Endodermal cell (in vitro differentiated cells): Measurements from ENCODE around the gene NEB. TPM values are rescaled to one million over a fixed set of nuclear protein-coding genes. Genes with fewer than 3 reads are reported as not detected.

Experiments
- DNase-seq: peaks from one replicate; pipeline ENCODE4 v3.0.0-alpha.2; 2017
- H3K27ac ChIP-seq: 2 replicates; pipeline ENCODE4 v1.5.1; 2013; ENCODE audit warnings: mild to moderate bottlenecking, low read depth, low read length, moderate library complexity
- H3K27me3 ChIP-seq: 2 replicates; pipeline ENCODE4 v1.6.1; 2013; ENCODE audit warnings: mild to moderate bottlenecking, low read length, moderate library complexity; ENCODE audit not compliant: insufficient read depth, control insufficient read depth, poor library complexity, severe bottlenecking
- H3K36me3 ChIP-seq: 2 replicates; pipeline ENCODE4 v1.7.0; 2013; ENCODE audit warnings: mild to moderate bottlenecking, low read length, moderate library complexity; ENCODE audit not compliant: control insufficient read depth, insufficient read depth
- H3K4me1 ChIP-seq: one replicate; pipeline ENCODE4 v1.7.0; 2013; ENCODE audit warnings: low read length; ENCODE audit not compliant: control insufficient read depth, insufficient read depth
- H3K4me3 ChIP-seq: 2 replicates; pipeline ENCODE4 v1.5.1; 2013; ENCODE audit warnings: mild to moderate bottlenecking, low read length, moderate library complexity
- H3K9ac ChIP-seq: 2 replicates; pipeline ENCODE4 v1.6.1; 2013; ENCODE audit warnings: mild to moderate bottlenecking, low read length, moderate library complexity; ENCODE audit not compliant: poor library complexity, severe bottlenecking; ENCODE audit errors: extremely low read depth
- H3K9me3 ChIP-seq: 2 replicates; pipeline ENCODE4 v1.6.1; 2013; ENCODE audit warnings: mild to moderate bottlenecking, low read length, moderate library complexity; ENCODE audit not compliant: control insufficient read depth
- H3K27ac Mint-ChIP-seq: 2 replicates; pipeline ENCODE4 v1.8.0; 2020; ENCODE audit warnings: mixed read lengths
- H3K27me3 Mint-ChIP-seq: 2 replicates; pipeline ENCODE4 v1.8.0; 2021; ENCODE audit warnings: mild to moderate bottlenecking, mixed read lengths; ENCODE audit not compliant: insufficient read depth
- H3K36me3 Mint-ChIP-seq: 2 replicates; pipeline ENCODE4 v1.8.0; 2020; ENCODE audit warnings: low read depth, mixed read lengths
- H3K4me1 Mint-ChIP-seq: 2 replicates; pipeline ENCODE4 v1.8.0; 2020; ENCODE audit warnings: mixed read lengths
- H3K4me3 Mint-ChIP-seq: 2 replicates; pipeline ENCODE4 v1.8.0; 2020; ENCODE audit warnings: mild to moderate bottlenecking, moderate library complexity, mixed read lengths
- H3K9me3 Mint-ChIP-seq: 2 replicates; pipeline ENCODE4 v1.8.0; 2020; ENCODE audit warnings: mild to moderate bottlenecking, mixed read lengths
- WGBS, 2 experiments: methylation state at CpG; one replicate each; pipeline versions ENCODE4 v1.1.5 to v1.1.7; 2013; ENCODE audit warnings: missing lambda C conversion rate in 2 of 2, mixed read lengths in 1 of 2; ENCODE audit not compliant: insufficient coverage in 1 of 2, insufficient read length in 1 of 2; 5-methylcytosine and 5-hydroxymethylcytosine counted together
- total RNA-seq, 2 donors: library from RNA; stranded (reverse); fragmentation: NEBNext Ultra II Directional in 1 of 2; extraction: Animal tissue kit (Norgen Biotek cat#: 25700) in 1 of 2; gene quantifications; 2 replicates in 1 of 2; 3 replicates in 1 of 2; pipeline ENCODE4 v1.2.1, GENCODE V29; 2021
- TF ChIP-seq, protein P1 (sequence below): fragments of 200-600 bp; sonication (generic); conservative IDR thresholded peaks from 2 replicates; pipeline ENCODE4 v1.5.0; 2021; ENCODE audit warnings: antibody characterized with exemption, mild to moderate bottlenecking

Gene NEB
- total RNA-seq, 2 donors from 2014 or later = 4.4 to 5.4 TPM

DNA sequence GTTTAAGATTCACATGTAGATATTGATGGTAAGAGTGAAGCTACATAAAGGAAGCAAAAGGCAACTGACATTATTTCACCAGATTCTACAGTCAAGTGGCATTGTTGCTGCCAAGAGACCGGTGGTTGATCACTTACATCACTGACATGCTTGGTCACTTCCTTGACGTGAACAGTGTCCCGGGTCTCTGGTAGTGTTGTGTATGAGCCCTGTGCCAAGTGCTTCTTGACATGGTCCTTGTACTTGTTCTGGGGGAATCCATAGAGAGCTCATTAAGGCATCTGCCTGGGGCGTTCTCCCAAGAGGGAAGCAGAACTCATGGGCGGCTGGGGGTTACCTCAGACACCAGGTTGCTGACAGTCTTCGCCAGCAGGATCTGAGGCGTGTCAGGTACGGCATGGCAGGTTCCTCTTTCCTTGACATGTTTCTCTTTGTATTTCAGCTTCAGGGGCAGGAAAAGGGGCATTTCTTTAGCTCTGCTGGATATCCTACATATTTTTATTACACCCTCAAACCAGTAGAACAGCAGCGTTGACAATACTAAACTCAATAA lies 208.4 kb downstream of the NEB start:
- TF ChIP-seq, protein P1, sequence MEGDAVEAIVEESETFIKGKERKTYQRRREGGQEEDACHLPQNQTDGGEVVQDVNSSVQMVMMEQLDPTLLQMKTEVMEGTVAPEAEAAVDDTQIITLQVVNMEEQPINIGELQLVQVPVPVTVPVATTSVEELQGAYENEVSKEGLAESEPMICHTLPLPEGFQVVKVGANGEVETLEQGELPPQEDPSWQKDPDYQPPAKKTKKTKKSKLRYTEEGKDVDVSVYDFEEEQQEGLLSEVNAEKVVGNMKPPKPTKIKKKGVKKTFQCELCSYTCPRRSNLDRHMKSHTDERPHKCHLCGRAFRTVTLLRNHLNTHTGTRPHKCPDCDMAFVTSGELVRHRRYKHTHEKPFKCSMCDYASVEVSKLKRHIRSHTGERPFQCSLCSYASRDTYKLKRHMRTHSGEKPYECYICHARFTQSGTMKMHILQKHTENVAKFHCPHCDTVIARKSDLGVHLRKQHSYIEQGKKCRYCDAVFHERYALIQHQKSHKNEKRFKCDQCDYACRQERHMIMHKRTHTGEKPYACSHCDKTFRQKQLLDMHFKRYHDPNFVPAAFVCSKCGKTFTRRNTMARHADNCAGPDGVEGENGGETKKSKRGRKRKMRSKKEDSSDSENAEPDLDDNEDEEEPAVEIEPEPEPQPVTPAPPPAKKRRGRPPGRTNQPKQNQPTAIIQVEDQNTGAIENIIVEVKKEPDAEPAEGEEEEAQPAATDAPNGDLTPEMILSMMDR = no peak
- H3K4me1 Mint-ChIP-seq = peaks cover 5% of the 10 kb centered on the region

DNA sequence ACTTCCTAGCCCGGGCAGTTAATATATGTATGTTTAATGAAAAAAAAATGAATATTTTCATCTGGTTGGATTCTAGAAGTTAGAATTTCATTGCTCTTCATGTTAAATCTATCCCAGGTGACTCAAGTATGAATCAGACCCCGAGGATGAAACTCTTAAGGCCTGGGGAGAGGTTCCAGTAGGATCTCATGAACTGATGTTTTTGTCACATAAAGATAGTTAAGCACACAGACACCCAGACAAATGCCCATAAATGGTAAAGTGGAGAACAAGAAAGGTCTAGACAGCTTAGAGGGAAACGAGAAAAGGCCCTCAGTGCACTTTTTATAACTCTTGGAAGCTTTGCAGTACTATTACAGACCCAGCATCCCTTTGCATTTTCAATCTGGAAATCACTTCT lies 210.4 kb downstream of the NEB start:
- Mint-ChIP-seq H3K4me1 (peaks cover 5% of the 10 kb centered on the region), H3K36me3 (no peaks in the 10 kb centered on the region), H3K27ac (no peak overlapping the region), H3K4me3 (no peak overlapping the region), H3K9me3 (no peaks in the 10 kb centered on the region), H3K27me3 (no peaks in the 10 kb centered on the region)
- TF ChIP-seq, protein P1 = no peak
- no peak for DNase-seq
- H3K4me3 ChIP-seq = no peak overlapping the region
- H3K27me3 ChIP-seq = no peaks in the 10 kb centered on the region
- WGBS, 2 experiments = 87 to 93% methylated on average over 2 to 3 of the region's 3 CpGs
- H3K9ac ChIP-seq = no peak overlapping the region
- no peak overlapping the region for H3K27ac ChIP-seq
- no peaks in the 10 kb centered on the region for H3K36me3 ChIP-seq
- no peaks in the 10 kb centered on the region for H3K4me1 ChIP-seq
- H3K9me3 ChIP-seq = no peaks in the 10 kb centered on the region

More for the DNA sequence above, 208.4 kb downstream of the NEB start:
- no peaks in the 10 kb centered on the region for H3K36me3 ChIP-seq
- H3K9me3 ChIP-seq = no peaks in the 10 kb centered on the region
- Mint-ChIP-seq H3K27me3 (no peaks in the 10 kb centered on the region), H3K36me3 (no peaks in the 10 kb centered on the region), H3K27ac (no peak overlapping the region), H3K9me3 (no peaks in the 10 kb centered on the region), H3K4me3 (no peak overlapping the region)
- 85 to 97% methylated on average over 7 to 9 of the region's 9 CpGs for WGBS, 2 experiments
- no peak overlapping the region for H3K9ac ChIP-seq
- H3K4me3 ChIP-seq = no peak overlapping the region
- H3K4me1 ChIP-seq = no peaks in the 10 kb centered on the region
- no peak overlapping the region for H3K27ac ChIP-seq
- DNase-seq = no peak
- H3K27me3 ChIP-seq = no peaks in the 10 kb centered on the region

- H3K27me3 ChIP-seq = no peaks in the 10 kb centered on the region
- TF ChIP-seq, protein P1 = no peak
- no peak overlapping the region for H3K4me3 ChIP-seq
- Mint-ChIP-seq H3K36me3 (no peaks in the 10 kb centered on the region), H3K4me1 (peaks cover 5% of the 10 kb centered on the region), H3K4me3 (no peak overlapping the region), H3K27ac (no peak overlapping the region), H3K9me3 (no peaks in the 10 kb centered on the region), H3K27me3 (no peaks in the 10 kb centered on the region)
- H3K27ac ChIP-seq = no peak overlapping the region
- DNase-seq = no peak
- no peak overlapping the region for H3K9ac ChIP-seq
- H3K9me3 ChIP-seq = no peaks in the 10 kb centered on the region
- H3K4me1 ChIP-seq = no peaks in the 10 kb centered on the region
- 97% methylated on average over 5 to 7 of the region's 7 CpGs for WGBS, 2 experiments
- H3K36me3 ChIP-seq = no peaks in the 10 kb centered on the region
Measured at GRCh38 chr2:151522556-151522955, 211.7 kb downstream of the NEB start.
